ENCODE data around the gene RAD18. TPM values are rescaled to one million over a fixed set of nuclear protein-coding genes. Genes with fewer than 3 reads are reported as not detected.

Gene RAD18
- total RNA-seq, 3 donors from 2014 or later: 10.2 to 16.1 (median 12.5) TPM

GRCh38 chr3:8976540-8977182 is 13.4 kb upstream of the RAD18 start:
- no peak for TF ChIP-seq CTCF (IDR thresholded peaks at IDR 0.05)
- intact Hi-C loops (cut with DNase I, micrococcal nuclease): no loop called here
- Histone ChIP-seq H3K36me3 (ENCODE audit: low read depth) (no peaks in the 10 kb centered on the region), H3K9me3 (peaks cover 4% of the 10 kb centered on the region), H3K4me3 (no peak overlapping the region), H3K4me1 (ENCODE audit: low read depth) (no peaks in the 10 kb centered on the region)
- no peak for ATAC-seq
- no peak for DNase-seq

- no peak for TF ChIP-seq CTCF (IDR thresholded peaks at IDR 0.05)
- H3K4me1 ChIP-seq (ENCODE audit: low read depth): no peaks in the 10 kb centered on the region
- no peak for DNase-seq
- no peak overlapping the region for H3K4me3 ChIP-seq
- H3K36me3 ChIP-seq (ENCODE audit: low read depth): no peaks in the 10 kb centered on the region
- ATAC-seq: no peak
- intact Hi-C loops (cut with DNase I, micrococcal nuclease): no loop called here
- H3K9me3 ChIP-seq: peaks cover 4% of the 10 kb centered on the region
Measured at GRCh38 chr3:8975081-8976020, 12.1 kb upstream of the RAD18 start.

- Histone ChIP-seq H3K4me1 (ENCODE audit: low read depth) (no peaks in the 10 kb centered on the region), H3K4me3 (no peak overlapping the region), H3K9me3 (peaks cover 4% of the 10 kb centered on the region), H3K36me3 (ENCODE audit: low read depth) (no peaks in the 10 kb centered on the region)
- no peak for DNase-seq
- intact Hi-C loops (cut with DNase I, micrococcal nuclease): loop anchor here (5.0 kb wide), 2 partner anchors 93 to 328 kb away; no protein-coding TSS in a partner anchor
- ATAC-seq: no peak
- no peak for TF ChIP-seq CTCF (IDR thresholded peaks at IDR 0.05)
Measured at GRCh38 chr3:8974458-8974857, 11.2 kb upstream of the RAD18 start.

GRCh38 chr3:8972639-8973038 is 9.4 kb upstream of the RAD18 start:
- DNase-seq (no peak), ATAC-seq (peak; percentile 12)
- Histone ChIP-seq H3K36me3 (ENCODE audit: low read depth) (no peaks in the 10 kb centered on the region), H3K4me1 (ENCODE audit: low read depth) (no peaks in the 10 kb centered on the region), H3K9me3 (no peaks in the 10 kb centered on the region), H3K4me3 (no peak overlapping the region)
- TF ChIP-seq CTCF (IDR thresholded peaks at IDR 0.05): no peak
- intact Hi-C loops (cut with DNase I, micrococcal nuclease): loop anchor here (5.0 kb wide), 2 partner anchors 95 to 330 kb away; no protein-coding TSS in a partner anchor

DNA sequence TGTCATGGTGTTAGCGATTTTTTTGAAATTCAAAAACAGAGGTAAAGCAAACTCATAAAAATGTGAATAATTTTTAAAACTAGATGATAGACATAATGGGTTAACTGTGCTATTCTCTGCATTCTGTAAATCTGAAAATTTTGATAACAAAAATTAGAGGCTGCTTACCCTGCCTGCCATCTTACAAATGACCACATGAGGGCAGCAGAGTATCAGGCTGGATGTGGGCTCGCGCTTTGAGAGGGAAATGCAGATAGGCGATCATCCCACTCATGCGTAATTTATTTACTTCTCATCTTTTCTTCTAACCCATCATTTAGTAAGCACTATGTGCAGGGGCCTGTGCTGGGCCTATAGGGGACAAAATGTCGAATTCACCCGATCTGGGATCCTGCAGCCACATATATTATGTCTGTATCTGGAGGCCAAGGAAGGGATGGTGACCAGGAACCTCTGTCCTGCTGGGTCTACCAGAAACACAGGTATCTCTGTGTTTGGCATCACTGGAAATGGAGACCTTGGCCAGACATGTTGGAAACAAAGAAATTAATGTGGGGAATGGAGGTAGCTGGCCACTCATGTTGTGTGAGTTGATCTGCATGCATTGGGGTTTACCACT is 7.8 kb upstream of the RAD18 start:
- ATAC-seq: peak; percentile 84
- H3K4me3 ChIP-seq: no peak overlapping the region
- intact Hi-C loops (cut with DNase I, micrococcal nuclease): loop anchor here (1.0 to 5.0 kb wide), 3 partner anchors 96 to 331 kb away; no protein-coding TSS in a partner anchor
- H3K9me3 ChIP-seq: no peaks in the 10 kb centered on the region
- peaks cover 10% of the 10 kb centered on the region for H3K4me1 ChIP-seq (ENCODE audit: low read depth)
- no peaks in the 10 kb centered on the region for H3K36me3 ChIP-seq (ENCODE audit: low read depth)
- peak in 2 of 3 donors; percentile 62 to 81 for DNase-seq
- peak; percentile 91 for TF ChIP-seq CTCF (IDR thresholded peaks at IDR 0.05)

All from mucosa of descending colon (tissue), 3 donors.